Hypothalamus (tissue), 51 donors: ENCODE measurements around the gene RAB8B.

ENCODE experiments used
- DNase-seq, 51 donors: peaks; one replicate each; lab custom pipeline; 2025; lab: John Stamatoyannopoulos, UW

Gene RAB8B

DNA sequence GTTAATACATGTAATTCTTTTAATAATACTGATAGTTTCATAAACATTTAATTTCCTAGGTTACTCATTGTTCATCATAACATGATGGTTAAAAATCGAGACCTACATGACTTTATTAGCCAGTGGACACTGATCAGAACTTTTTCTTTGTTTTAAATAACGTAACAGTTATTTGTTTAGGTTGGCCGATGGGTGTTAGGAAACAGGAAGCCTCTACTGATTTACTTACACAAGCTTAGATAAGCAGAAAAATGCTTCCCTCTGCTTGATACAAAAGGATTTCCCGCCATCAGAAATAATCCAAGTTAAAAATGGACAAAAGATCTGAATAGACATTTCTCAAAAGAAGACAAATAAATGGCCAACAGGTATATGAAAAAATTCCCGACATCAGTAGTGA lies 71.4 kb downstream of the RAB8B start:
- DNase-seq = no peak

DNA sequence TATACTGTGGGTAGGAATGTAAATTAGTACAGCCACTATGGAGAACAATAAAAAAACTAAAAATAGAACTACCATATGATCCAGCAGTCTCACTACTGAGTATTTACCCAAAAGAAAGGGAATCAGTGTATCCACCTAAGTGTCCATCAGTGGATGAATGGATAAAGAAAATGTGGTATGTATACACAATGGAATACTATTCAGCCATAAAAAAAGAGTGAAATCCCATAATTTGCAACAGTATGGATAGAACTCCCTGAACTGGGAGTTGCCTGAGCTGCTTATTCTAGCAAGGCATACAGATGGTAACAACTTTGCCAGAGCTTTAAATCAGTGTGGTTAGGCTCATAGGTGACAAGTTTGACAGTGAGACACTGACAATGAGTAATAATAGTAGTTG lies 71.9 kb downstream of the RAB8B start:
- no peak for DNase-seq

DNA sequence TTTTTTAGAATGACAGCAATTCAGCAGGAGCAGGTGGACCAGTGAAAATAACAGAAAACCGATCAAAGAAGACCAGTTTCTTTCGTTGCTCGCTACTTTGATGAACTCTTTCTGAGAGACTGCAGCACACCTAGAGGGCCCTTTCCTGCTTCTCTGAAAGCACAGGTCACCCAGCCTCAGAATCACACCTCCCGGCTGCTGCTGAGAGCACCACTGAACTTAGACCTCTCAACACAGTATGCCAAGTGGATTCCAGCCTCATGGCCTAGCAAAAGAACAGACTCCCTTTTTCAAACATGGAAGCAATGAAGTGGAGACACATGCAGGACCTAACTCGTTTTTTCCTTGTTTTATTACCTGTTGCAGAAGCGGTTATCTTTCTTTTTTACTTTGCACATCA lies 74.1 kb downstream of the RAB8B start:
- DNase-seq = no peak

DNA sequence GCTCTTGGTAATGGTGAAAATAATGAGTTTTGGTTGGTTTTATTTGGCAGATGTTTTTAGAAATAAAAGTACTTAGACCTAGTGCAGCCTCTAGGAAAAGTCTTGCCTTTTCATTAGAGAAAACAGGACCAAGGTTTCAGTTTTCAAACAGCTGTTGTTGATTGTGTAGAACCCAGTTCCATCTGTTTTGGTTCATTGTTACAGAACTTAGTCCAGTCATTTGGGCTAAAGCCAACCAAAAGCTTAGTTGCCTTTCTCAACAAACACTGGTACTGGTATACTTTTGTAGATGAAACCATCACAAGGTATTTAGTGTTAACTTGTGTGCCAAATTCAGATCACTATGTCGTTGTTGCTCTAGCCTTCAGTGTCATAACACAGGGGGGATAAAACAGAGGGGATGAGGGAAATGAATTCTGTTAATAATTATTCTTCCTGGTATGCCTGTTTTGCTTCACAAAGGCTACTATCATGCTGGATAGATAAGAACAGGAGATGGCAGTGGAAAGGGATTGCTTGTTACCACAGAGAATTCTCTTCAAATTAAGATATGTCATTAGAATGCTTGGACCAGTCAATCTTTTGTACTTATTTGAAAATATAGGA lies 75.4 kb downstream of the RAB8B start:
- no peak for DNase-seq

DNA sequence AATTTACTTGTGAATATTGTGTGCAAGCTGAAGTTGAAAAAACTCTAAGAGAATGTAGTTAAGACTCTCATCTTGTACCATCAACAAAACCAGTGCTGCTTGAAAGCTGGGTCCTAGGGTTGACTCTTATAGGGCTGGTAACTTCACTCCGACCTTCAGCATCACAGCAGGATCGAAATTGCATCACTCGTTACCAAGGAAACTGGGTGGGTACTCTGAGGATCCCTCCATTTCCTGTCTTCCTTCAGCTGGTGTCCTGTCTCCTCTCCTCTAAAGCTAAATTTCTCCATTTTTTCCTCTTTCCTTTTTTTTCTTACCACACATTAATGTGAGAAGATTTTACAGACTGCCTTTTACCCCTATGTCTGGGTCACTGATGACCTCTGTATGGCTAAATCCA lies 85.0 kb downstream of the RAB8B start:
- no peak for DNase-seq

DNA sequence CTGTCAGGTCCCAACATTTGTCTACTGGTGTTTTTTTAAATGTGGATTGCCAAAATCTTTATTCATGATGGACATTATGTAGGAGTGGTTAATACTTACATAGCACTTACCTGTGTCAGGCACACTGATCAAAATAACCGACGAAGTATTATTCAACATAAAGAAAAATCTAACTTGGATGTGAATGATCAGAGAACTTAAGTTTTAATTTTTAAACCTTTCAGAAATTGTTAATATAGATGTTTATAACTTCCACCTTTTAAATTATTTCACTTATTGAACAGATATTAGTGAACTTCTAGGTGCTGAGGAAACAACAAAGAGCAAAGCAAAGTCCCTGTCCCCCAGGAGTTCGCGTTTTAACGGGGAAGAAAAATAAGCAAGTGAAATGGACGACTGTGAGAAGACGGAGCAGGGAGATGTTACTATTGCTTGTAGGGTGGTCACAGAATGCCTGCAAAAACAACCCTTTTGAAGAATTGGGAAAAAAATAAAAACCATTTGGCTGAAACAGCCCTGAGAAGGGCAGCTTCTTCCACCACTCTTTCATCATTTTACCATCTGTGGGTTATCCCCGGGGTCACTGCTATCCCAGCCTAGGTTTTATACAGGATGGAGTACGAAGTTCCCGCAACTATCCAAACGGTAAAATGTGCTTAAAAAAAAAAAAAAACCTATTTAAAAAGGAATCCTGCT lies 87.1 kb downstream of the RAB8B start:
- DNase-seq = peak in 1 of 51 donors; percentile 39

DNA sequence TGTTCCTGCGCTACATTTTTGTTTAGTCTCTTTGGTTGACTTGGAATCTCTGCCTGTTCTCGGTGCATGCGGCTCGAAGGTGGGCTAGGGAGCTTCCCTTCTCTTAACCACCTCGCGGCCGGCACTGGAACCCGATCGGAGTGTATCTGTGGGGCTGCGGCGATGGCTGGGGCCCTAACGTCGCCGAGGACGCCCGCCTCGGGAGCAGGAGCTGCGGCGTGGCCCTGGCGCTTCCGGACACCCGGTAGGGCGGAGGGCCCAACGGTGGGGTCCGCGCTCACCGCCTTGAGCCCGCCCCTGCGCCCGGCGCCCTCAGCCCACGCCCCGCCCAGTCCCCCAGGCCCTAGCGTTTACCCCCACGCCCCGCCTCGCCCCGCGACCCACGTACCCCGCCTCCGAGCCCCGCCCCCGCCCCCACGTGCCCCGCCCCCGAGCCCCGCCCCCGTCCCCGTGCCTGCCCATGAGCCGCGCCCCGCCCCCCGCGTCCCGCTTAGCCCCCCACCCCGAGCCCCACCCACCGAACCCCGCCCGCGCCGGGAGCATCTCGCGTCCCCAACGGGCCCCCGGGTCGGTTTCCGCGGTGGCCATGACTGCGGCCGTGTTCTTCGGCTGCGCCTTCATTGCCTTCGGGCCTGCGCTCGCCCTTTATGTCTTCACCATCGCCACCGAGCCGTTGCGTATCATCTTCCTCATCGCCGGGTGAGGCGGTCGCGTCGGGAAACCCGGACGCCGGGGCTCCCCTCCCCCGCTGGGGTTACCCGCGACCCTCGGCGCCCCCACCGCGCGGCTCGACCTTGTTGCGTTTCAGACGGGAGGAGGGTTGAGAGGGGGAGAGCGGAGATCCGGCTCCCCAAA lies 87.9 kb downstream of the RAB8B start, which contains the start of gene APH1B:
TSS of gene APH1B (plus strand) at position 568 of the 855 bp plus-strand sequence. CDS start at position 587, 19 bp downstream.
- DNase-seq = peak; percentile 39 to 94 (median 76)

DNA sequence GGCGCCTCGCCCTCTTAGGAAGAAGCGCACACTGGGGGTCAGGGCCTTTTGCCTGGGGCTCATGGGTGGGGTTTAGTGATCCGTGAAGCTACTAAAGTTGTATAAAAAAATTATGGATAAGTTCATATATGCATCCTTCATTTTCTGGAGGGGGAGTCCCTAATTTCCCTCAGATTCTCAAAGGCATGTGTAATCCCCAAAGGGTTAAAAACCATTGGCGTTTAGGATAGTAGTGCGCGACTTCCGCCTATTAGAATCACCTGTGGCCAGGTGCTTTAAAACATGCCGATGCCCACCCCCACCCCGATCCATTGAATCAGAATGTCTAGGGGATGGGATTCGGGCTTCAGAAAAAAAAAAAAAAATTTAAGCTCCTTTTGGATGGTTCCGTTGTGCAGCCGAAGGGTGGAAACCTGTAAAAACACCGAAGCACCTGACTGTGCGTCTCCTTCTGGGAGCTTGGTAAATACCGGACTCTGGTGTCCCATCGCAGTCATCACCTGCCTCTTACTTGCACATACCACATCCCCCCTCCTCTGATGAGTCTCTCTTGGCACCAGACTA lies 88.6 kb downstream of the RAB8B start:
- DNase-seq = peak in 9 of 51 donors; percentile 11 to 66 (median 20)

DNA sequence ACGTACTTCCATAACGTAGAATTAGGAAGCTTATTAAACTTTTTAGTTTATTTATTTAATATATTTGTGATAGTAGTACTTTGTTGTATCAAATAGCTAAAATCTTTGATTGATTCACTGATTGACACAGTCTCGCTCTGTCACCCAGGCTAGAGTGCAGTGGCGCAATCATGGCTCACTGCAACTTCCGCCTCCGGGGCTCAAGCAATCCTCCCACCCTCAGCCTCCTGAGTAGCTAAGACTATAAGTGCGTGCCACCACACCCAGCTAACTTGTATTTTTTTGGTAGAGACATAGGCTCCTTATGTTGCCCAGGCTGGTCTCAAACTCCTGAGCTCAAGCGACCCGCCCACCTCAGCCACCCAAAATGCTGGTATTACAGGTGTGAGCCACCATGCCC lies 93.7 kb downstream of the RAB8B start:
- DNase-seq = no peak

DNA sequence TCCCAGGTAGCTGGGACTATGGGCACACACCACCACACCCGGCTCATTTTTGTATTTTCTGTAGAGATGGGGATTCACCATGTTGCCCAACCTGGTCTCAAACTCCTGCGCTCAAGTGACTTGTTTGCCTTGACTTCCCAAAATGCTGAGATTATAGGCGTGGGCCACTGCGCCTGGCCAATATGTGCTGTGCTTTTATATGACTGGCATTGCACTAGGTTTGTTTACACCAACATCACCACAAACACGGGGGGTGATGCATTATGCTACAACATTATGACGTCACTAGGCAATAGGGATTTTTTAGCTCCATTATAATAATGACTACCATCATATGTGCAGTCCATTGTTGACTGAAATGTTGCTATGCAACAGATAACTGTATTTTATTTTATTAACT lies 94.9 kb downstream of the RAB8B start:
- no peak for DNase-seq

DNA sequence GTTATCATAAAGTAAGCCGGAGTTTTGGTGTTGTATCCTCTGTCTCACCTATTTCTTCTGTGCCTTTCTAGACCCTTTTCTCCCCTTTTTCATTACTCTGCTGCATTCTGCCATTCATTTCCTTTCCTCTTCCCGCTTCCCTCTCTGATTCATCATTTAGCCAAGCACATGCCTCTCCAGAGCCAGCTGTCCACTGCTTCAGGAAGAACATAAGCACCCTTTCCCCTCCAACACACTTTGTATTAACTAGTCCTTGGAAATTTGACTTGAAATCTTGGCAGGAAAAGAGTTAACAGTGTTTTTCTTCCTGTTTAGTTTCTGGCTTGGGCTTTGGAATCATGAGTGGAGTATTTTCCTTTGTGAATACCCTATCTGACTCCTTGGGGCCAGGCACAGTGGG lies 97.7 kb downstream of the RAB8B start:
- no peak for DNase-seq

DNA sequence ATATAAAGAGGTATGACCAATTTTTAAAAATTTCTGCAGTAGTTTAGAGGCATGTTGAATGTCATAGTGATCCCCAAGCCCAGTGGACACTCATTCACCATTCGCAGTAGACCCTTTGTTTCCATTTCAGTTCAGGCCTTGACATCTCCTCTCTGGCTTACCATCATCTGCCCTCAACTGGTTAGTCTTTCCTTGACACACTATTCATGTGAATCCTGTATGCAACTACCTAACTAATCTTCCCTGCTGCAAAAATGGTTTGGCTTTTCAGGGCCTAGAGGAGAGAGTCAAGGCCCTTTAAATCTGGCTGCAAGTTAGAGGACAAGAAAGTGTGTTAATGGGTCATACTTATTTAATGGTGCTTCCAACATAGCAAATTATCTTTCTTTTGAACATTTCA lies 98.9 kb downstream of the RAB8B start:
- DNase-seq = peak in 1 of 51 donors; percentile 18

DNA sequence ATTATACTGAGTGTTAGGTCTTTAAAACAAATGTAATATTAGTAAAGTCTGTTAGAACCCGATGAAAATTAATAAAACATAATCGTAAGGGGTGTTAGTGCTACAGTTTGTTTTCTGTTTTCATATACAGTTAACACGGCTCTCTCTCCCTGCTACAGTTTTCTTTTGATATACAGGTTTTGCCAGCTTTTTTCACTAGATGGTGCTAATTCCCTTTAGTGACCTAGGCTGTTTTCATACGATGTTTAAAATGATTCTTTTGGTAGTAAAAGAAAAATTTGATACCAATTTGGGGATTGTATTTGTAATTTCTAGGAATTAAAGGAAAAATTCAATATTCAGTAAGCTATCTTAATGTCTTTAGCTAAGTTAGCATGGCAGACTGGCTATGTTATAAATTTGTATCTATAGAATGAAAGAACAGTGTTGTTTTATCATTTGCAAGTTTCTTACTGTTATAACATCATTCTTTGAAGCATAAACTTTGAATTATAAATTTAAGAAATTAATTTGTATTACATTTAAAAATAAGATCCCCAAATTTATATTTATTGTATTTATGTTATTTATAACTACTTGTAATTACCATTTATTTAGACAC lies 99.5 kb downstream of the RAB8B start:
- peak in 1 of 51 donors; percentile 54 for DNase-seq

DNA sequence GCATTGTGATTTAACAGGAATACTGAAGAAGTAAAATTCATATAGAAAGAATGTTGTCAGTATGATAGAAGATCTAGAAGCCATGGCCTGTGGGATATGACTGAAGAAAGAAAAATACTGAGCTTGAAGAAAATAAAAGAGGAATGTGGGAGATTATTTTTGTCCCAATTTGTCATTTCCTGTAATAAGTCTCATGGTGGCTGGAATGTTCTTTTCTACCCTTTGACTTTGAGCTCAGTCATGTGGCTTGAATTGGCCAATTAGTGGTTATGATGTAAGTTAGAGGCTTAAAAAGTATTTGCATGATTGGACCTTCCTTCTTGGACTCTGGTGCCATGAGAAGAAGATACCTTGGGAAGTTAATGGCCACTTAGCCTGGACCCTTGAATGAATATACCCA lies 102.1 kb downstream of the RAB8B start:
- no peak for DNase-seq

DNA sequence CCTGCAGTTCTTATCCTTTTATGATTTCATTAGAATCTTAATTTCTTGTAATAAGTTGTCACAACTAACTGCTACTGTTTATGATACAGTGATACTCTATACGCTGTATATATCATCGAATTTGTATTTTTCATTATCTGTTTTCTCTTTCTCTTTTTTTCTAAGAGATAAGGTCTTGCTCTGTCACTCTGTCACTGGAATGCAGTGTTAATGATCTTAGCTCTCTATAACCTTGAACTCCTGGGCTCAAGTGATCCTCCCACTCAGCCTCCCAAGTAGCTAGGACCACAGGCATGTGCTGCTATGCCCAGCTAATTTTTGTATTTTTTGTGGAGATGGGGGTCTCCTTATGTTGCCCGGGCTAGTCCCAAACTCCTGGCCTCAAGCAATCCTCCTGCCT lies 102.8 kb downstream of the RAB8B start:
- no peak for DNase-seq

DNA sequence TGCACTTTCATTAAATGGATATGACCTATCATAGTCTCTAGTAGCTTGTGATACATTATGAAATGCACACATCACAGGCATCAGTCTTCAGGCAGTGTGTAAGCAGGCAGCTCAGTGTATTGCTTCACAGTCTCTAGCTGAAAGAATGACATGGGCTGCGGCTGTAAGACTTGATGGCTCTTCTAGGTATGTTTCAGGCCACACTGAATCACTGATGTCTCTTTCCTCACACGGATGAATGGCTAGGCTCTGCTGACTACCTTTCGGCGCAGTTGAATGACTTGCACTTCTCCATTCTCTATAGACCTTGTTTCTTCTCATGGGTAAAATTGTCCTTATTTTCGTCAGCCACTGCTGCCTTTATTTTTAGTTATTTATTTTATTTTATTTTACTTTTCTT lies 103.4 kb downstream of the RAB8B start:
- DNase-seq = no peak

DNA sequence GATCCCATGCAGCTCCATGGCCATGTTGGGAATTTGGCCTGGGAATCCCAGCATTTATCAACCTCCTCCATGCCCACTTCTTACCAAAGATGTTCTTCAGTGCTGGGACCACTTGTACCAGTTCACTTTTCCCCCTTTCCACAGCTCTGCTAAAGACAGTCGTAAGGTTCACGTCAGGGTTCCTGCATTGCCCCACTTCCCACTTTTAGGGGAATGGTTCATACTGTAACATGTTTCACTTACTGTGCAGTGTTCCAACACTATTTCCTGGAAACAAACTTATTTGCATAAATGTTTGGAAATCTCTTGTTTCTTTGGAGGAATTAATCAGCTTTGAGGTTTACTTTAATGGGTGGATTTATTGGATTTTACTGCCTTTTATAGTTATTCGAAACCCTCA lies 105.0 kb downstream of the RAB8B start:
- DNase-seq = no peak

DNA sequence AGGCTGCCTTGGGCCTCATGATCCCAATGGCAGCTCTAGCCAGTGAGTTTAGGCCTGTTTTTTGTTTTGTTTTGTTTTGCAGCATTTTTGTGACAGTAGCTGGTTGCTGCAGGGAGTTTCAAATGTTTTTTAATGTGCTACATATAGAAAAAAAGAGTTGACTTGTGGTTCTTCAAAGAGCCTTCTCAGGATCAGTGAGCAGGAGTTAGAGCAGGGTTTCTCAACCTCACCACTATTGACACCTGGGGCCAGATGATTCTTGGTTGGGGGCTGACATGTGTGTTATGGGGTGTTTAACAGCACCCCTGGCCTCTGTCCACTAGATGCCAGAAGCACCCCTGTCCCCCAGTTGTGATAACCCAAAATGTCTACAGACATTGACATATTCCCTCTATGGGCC lies 105.9 kb downstream of the RAB8B start:
- no peak for DNase-seq

DNA sequence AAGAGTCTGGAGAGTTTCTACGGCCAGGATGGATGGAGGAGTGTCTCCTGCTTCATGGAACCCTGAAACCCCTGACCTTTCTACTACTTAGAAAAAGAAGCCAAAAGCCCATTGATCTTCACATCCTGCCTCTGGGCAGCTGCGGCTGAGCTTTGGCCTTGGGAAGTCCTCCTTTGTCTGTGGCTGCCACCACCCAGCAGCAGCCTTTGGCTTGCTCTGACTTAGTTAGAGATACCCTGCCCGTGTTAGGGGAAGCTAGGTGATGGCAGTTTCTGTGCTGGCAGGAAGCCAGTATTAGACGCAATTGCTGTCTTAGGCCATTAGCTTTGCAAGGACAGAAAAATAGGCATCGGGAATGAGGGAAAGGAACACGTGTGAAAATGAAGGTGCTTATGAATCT lies 106.8 kb downstream of the RAB8B start:
- DNase-seq = no peak

DNA sequence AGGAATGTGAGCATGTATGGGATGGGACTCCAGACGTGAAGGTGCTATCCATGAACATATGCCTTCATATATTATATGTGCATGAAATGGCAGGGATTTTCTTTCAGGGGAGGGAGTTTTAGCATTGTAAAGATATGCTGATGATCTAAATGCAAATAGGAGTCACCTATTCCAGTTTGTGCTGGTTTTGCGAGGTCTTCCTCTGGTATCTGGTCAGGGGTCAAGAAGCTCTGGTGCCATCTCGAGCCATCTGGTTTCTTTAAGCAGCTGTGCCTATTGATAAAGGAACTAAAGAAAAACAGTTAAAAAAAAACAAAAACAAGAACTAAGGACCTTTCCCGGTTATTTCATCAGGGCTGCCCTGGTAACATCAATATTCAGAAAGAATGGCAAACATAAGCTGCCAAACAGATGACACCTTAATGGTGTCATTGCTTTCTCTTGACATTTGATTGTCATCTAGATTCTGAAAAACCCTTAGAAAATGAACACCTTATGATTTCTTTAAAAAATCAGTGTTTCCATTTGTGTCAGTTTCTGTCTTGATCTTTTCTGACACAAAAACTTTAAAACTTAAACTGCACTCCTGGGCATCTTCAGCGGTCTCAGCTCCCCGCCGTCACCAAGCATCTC lies 110.7 kb downstream of the RAB8B start:
- no peak for DNase-seq
